ENCODE data around the gene C1orf87. TPM values are rescaled to one million over a fixed set of nuclear protein-coding genes. Genes with fewer than 3 reads are reported as not detected.

The C1orf87 gene, protein sequence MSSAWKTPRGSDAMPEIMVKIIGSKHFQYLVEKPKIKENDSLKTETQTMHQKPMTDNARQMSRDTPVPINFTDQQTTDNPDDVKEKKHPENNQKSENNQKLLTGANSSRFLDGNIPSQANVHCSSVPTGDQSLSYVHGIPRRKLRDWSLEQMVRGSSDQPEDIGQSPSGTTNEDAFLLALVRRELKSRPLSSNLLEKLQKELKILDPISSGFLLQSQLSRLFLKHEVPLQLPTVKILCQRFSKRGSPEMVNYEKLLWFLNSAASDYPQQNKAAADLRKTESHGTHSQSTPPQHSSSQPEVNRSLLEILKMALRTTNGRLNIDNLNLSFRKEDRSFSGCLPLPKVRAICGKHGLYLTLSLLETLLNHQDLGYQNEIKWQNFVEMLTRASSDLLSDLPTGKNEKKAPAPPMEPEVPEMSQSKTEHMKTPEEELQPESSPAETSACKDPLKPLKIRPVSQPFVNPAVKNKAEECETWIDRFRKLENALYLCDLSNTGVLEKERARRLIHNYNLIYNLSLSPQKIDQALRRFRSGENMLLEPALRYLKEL
- not detected for total RNA-seq

DNA sequence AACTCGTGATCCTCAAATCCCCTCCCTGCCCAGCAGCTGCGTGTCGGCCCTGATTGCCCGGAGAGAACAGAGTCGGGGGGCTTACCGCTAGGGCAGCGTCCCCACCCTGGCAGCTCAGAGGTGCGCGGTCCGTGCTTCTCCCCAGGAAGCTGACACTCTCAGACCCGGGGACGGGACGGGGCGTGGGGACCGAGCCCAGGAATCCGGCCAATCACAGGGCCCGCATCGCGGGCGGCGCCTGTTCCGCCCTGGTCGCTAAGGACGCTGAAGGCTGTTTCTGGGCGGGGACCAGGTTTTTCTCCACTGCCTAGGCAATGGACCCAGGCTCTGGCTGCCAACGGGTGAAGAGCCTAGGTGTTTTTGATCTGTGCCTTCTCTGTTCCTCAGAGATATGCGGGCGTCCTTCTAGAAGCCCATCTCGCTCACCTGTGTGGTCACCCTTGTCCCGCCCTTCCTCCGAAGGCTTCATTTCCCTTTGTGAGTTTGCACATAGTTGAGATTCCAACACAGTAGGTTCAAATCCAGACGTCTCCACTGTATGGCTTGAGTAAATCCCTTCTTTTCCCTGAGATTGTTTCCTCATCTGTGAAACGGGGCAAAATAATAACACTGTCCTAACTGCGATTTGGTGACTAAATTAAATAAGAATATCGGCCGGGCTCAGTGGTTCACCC is at the start of gene C1orf87:
Gene C1orf87 (minus strand): TSS at position 166 of the 674 bp plus-strand sequence. CDS start 1,127 bp downstream, outside the sequence.

Small RNAs within 50 kb of the gene (small RNA-seq; reads per million reads assigned to genes)
- gene RN7SL475P (ENCODE audit: low replicate concordance) = not detected

Other genes starting within 250 kb of the C1orf87 start
- 0.94 TPM for gene CYP2J2, start 147.0 kb downstream of the C1orf87 start, total RNA-seq